Endometrium (tissue), 2 donors: Measurements from ENCODE around the gene ATXN2.
"Not testable (repeated sequence)": the region's sequence is repeated elsewhere in the genome, so short reads cannot be mapped to it uniquely, and the experiment has no call there.

Experiments
- FAIRE-seq: peaks from 2 replicates; lab custom pipeline; 2012; peaks lifted over from hg19 to GRCh38; lab: Jason Lieb, UNC
- donor health status: control.
- donor health status: control.

Gene ATXN2, protein sequence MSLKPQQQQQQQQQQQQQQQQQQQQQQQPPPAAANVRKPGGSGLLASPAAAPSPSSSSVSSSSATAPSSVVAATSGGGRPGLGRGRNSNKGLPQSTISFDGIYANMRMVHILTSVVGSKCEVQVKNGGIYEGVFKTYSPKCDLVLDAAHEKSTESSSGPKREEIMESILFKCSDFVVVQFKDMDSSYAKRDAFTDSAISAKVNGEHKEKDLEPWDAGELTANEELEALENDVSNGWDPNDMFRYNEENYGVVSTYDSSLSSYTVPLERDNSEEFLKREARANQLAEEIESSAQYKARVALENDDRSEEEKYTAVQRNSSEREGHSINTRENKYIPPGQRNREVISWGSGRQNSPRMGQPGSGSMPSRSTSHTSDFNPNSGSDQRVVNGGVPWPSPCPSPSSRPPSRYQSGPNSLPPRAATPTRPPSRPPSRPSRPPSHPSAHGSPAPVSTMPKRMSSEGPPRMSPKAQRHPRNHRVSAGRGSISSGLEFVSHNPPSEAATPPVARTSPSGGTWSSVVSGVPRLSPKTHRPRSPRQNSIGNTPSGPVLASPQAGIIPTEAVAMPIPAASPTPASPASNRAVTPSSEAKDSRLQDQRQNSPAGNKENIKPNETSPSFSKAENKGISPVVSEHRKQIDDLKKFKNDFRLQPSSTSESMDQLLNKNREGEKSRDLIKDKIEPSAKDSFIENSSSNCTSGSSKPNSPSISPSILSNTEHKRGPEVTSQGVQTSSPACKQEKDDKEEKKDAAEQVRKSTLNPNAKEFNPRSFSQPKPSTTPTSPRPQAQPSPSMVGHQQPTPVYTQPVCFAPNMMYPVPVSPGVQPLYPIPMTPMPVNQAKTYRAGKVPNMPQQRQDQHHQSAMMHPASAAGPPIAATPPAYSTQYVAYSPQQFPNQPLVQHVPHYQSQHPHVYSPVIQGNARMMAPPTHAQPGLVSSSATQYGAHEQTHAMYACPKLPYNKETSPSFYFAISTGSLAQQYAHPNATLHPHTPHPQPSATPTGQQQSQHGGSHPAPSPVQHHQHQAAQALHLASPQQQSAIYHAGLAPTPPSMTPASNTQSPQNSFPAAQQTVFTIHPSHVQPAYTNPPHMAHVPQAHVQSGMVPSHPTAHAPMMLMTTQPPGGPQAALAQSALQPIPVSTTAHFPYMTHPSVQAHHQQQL

GRCh38 chr12:111598637-111599452 is at the start of gene ATXN2:
ATXN2 (minus strand) TSS chr12:111599315; CDS start chr12:111599034, 281 bp downstream.
- no peak for FAIRE-seq

- no peak for FAIRE-seq
These were observed 46.3 kb upstream of the ATXN2 start for GRCh38 chr12:111645433-111645832.

DNA sequence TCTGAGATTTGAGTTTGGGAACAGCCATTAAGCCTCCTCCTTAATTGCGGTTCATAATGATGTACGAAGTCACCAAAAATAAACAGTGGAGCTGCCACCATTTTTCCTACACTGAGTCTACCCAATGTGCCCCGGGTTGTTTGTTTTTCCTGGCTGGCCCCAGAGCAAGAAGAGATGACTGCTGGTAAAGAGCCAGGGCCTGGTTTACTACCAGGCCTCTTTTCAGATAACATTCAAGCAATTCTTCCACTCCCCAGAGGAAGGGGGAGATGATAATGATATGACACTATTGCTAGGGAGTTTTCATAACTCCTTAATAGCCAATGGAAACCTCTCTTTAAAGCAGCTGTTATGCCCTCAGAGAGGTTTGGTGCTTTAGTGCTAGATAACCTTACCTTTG is 44.3 kb upstream of the ATXN2 start:
- no peak for FAIRE-seq

GRCh38 chr12:111642681-111643426 is 43.7 kb upstream of the ATXN2 start:
- no peak for FAIRE-seq

DNA sequence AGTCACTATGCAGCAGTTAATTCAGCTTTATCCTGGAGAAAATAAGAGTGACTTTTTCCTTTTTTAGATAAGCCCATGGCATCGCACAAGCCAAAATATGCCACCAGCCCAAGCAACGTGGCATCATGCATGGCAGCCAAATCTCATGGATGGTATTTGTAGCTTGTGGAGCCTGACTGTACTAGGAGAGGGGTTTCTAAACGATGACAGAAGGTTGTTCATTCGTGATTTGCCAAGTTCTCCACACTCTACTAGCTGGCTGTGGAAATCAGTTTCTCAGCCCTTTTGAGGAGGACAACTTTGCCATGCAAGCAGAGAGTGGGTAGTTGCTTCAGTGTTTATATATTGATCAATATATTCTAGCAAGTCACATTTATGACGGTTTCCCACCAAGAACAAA is 41.4 kb upstream of the ATXN2 start:
- FAIRE-seq = no peak

DNA sequence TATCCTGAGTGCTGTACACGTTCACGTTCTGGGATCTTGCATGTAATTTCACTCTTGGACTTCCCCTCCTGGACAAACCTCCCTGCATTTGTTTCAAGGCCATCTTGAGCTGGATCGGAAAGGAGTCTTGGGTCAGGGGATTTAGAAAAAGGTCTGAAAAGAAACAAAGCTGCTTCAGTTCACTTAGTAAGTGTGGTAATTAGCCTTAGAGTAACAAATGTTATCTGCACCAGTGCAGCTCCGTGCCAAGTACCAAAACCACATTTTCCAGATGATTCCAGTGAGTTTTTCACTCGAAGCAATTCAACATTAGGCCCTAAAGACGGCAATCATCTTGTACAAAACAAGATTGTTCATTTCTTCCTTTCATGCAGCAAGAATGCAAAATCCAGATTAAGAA is 39.4 kb upstream of the ATXN2 start:
- no peak for FAIRE-seq

GRCh38 chr12:111636209-111636945 is 37.3 kb upstream of the ATXN2 start:
- no peak for FAIRE-seq

DNA sequence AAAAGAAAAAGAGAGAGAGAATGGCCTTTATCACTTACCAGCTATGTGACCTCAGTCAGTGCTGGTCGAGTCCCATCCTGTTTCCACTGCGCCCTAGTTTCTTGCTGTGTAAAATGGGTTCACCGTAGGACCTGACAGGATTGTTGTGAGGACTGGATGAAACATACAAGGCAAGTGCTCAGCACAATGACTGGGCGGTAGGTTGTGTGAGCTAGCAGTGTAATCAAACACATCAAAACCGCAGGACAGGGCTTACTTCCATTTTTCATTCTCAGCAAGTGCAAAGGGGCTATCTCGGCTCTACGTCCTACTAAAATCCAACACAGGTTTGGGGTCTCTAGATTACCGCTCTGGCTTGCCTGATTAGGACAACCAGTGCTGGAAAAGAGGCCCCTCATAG is 36.4 kb upstream of the ATXN2 start:
- no peak for FAIRE-seq

GRCh38 chr12:111628505-111629260 is 29.6 kb upstream of the ATXN2 start:
- FAIRE-seq = no peak

DNA sequence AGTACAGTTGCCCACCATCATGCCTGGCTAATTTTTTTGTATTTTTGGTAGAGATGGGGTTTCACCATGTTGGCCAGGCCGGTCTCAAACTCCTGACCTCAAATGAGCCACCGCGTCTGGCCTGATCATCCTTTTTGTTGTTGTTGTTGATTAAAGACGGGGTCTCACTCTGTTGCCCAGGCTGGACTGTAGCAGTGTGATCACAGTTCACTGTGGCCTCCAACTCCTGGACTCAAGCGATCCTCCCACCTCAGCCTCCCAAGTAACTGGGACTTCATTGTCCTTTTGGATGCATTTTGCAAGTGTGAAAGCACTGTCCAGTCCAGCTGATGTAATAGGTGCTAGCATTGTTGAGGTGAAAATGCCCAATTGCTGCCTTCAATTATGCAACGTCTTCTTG is 27.1 kb upstream of the ATXN2 start:
- FAIRE-seq = no peak

DNA sequence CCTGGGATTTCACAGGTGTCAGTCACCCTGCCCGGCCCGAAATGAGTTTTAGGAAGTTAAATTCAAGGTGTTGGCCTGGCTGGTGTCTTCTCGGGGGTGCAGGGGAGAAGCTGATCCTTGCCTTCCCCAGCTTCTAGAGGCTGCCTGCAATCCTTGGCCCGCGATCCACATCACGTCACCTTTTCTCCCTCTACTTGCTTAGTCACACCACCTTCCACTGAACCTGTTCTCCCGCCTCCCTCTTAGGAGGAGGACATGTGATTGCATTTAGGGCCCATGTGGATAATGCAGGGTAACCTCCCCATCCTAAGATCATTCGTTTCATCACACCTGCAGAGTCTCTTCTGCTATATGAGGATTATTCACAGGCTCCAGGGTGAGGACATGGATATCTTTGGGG is 25.4 kb upstream of the ATXN2 start:
- FAIRE-seq = no peak

DNA sequence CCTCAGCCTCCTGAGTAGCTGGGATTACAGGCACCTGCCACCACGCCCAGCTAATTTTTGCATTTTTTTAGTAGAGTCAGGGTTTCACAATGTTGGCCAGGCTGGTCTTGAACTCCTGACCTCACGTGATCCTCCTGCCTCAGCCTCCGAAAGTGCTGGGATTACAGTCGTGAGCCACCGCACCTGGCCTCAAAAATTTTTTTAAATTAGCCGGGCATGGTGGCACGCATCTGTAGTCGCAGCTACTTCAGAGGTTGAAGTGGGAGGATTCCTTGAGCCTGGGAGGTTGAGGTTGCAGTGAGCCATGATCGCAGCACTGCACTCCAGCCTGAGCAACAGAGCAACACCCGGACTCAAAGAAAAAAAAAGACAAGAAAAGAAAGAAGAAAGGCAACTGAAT is 18.7 kb upstream of the ATXN2 start:
- FAIRE-seq = not testable (repeated sequence)

DNA sequence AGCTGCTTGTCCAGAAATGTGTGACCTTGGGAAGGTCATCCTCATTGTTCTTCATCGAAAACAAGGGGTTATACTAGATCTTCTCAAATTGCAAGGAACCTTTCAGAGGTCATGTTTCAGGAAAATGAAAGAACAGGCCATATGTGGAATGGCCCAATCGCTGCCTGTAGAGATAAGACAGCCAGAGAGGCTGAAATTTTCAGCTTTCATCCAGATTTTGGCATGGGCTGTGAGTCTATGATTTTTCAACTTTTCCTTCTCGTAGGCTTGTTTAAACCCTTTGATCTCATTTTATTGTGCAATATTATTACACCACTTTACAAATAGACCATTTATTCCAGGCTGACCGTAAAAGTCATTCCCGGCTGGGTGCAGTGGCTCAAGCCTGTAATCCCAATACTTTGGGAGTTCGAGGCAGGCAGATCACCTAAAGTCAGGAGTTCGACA is 17.1 kb upstream of the ATXN2 start:
- FAIRE-seq = no peak

- no peak for FAIRE-seq
These were observed 8.1 kb upstream of the ATXN2 start for GRCh38 chr12:111607239-111607638.

DNA sequence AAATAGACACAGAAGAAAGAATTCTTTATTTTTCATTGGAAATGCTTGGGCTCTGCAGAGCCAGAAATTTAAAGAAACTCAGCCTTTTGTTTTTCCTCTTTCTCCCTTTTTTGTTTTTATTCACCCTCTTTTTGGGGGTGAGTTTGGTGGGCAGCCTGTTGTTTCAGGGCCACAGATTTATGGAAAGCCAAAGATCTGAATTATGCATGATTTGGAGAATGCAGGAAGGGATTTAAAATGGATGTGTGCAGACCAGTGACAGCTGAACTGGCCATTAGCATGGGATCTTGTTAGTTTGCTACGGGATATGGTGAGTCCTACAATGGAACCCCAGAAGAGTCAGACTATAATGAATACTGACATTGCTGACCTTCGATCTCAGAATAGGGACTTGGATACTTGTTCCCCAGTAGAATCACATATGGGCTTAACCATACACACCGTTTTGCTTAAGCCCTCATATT is 7.7 kb upstream of the ATXN2 start:
- no peak for FAIRE-seq

DNA sequence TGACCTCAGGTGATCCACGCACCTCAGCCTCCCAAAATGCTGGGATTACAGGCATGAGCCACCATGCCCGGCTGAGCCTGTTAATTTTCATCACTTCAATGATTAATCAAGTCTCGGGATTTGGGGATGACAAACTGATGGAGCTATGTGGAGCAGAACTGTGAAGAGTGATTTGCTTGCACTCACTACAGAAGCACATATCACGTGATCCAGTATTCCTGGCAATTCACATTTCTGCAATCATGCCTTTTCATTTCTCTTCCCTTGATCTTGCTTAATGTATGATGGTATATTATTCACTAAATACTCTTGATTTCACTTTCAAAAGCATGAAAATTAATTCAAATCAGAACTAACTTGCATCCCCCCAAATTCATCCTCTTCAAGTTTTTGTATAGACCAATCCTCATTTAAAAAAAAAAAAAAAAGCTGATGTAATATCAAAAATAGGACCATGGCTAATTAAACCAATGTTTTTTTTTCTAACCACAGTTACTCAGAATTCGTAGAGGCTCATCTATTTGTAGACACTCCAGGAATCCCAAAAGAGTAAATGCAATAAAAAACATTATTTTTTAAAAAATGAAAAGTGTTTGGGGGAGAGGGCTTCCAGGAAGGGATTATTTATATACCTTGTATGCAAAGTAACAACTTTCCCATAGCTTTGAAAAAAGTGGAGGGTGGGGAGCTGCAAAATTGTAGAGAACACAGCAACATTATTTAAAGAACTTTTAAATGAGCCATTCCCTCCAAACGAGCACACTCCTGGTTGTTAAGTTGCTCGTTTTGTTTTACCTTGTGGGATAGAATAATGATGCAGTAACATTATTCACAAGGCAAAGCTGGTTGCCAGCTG is 7.0 kb upstream of the ATXN2 start:
- FAIRE-seq = no peak

DNA sequence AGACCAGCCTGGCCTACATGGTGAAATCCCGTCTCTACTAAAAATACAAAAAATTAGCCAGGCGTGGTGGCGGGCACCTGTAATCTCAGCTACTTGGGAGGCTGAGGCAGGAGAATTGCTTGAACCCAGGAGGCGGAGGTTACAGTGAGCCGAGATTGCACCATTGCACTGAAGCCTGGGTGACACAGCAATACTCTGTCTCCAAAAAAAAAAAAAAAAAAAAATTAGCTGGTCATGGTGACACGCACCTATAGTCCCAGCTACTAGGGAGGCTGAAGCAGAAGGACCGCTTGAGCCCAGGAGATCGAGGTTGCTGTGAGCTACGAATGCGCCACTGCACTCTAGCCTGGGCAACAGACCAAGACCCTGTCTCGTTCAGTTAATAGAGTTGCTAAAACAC is 3.7 kb upstream of the ATXN2 start:
- not testable (repeated sequence) for FAIRE-seq

- no peak for FAIRE-seq
These were observed 3.2 kb upstream of the ATXN2 start for GRCh38 chr12:111602348-111602747.
